Glutamatergic neuron (in vitro differentiated cells): ENCODE results near the gene CYP4F3. TPM values are rescaled to one million over a fixed set of nuclear protein-coding genes. Genes with fewer than 3 reads are reported as not detected.
"Not testable (repeated sequence)": the region's sequence is repeated elsewhere in the genome, so short reads cannot be mapped to it uniquely, and the experiment has no call there.

Experiments
- DNase-seq: peaks from one replicate; pipeline ENCODE4 v3.0.0; 2022
- H3K27ac Mint-ChIP-seq: one replicate; pipeline ENCODE4 v1.8.0; 2020; ENCODE audit warnings: mild to moderate bottlenecking, mixed read lengths, inconsistent platforms; ENCODE audit not compliant: unreplicated experiment
- H3K27me3 Mint-ChIP-seq: one replicate; pipeline ENCODE4 v1.8.0; 2020; ENCODE audit warnings: mild to moderate bottlenecking, moderate library complexity, mixed read lengths, inconsistent platforms; ENCODE audit not compliant: unreplicated experiment
- H3K36me3 Mint-ChIP-seq: one replicate; pipeline ENCODE4 v1.8.0; 2020; ENCODE audit warnings: mild to moderate bottlenecking, mixed read lengths, inconsistent platforms; ENCODE audit not compliant: unreplicated experiment
- H3K4me1 Mint-ChIP-seq: one replicate; pipeline ENCODE4 v1.8.0; 2020; ENCODE audit warnings: mild to moderate bottlenecking, low read depth, mixed read lengths, inconsistent platforms; ENCODE audit not compliant: unreplicated experiment
- H3K4me3 Mint-ChIP-seq: one replicate; pipeline ENCODE4 v1.8.0; 2020; ENCODE audit warnings: mild to moderate bottlenecking, mixed read lengths, inconsistent platforms; ENCODE audit not compliant: unreplicated experiment
- H3K9me3 Mint-ChIP-seq: one replicate; pipeline ENCODE4 v1.8.0; 2020; ENCODE audit warnings: mild to moderate bottlenecking, moderate library complexity, mixed read lengths, inconsistent platforms; ENCODE audit not compliant: unreplicated experiment
- total RNA-seq: library from RNA; stranded (reverse); fragmentation: NEBNext Ultra II Directional; extraction: Animal tissue kit (Norgen Biotek cat#: 25700); gene quantifications from one replicate; pipeline ENCODE4 v1.2.1, GENCODE V29; 2021; ENCODE audit not compliant: unreplicated experiment
- TF ChIP-seq, protein P1 (sequence below): fragments of 200-600 bp; sonication (generic); IDR thresholded peaks from one replicate; pipeline ENCODE4 v1.5.0; 2021; ENCODE audit not compliant: partially characterized antibody, unreplicated experiment

CYP4F3 gene
- total RNA-seq, 1 donor from 2014 or later: not detected

DNA sequence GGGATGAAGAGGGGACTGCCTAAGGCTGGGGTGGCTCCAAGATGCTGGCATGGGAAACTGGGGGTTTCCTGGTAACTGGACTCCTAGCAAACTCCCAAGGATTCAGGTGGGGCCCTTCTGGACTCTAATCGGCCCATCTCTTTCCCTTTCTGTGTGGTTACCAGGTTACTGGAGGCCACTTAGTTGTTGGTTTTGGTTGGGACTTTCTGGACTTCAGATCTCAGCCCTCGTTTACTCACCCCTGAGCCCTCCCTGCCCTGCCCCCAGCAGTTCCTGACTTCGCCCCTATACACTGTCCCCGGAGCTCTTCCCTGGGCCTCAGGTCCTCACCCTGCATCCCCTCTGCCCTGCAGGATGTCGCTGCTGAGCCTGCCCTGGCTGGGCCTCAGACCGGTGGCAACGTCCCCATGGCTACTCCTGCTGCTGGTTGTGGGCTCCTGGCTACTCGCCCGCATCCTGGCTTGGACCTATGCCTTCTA is 32.5 kb downstream of the CYP4F3 start:
- H3K27ac Mint-ChIP-seq: no peak overlapping the region
- no peak overlapping the region for H3K4me3 Mint-ChIP-seq
- no peaks in the 10 kb centered on the region for H3K4me1 Mint-ChIP-seq
- TF ChIP-seq, protein P1, sequence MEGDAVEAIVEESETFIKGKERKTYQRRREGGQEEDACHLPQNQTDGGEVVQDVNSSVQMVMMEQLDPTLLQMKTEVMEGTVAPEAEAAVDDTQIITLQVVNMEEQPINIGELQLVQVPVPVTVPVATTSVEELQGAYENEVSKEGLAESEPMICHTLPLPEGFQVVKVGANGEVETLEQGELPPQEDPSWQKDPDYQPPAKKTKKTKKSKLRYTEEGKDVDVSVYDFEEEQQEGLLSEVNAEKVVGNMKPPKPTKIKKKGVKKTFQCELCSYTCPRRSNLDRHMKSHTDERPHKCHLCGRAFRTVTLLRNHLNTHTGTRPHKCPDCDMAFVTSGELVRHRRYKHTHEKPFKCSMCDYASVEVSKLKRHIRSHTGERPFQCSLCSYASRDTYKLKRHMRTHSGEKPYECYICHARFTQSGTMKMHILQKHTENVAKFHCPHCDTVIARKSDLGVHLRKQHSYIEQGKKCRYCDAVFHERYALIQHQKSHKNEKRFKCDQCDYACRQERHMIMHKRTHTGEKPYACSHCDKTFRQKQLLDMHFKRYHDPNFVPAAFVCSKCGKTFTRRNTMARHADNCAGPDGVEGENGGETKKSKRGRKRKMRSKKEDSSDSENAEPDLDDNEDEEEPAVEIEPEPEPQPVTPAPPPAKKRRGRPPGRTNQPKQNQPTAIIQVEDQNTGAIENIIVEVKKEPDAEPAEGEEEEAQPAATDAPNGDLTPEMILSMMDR: no peak
- peaks cover 13% of the 10 kb centered on the region for H3K36me3 Mint-ChIP-seq
- peaks cover 5% of the 10 kb centered on the region for H3K9me3 Mint-ChIP-seq
- no peak for DNase-seq
- peaks cover 10% of the 10 kb centered on the region for H3K27me3 Mint-ChIP-seq

DNA sequence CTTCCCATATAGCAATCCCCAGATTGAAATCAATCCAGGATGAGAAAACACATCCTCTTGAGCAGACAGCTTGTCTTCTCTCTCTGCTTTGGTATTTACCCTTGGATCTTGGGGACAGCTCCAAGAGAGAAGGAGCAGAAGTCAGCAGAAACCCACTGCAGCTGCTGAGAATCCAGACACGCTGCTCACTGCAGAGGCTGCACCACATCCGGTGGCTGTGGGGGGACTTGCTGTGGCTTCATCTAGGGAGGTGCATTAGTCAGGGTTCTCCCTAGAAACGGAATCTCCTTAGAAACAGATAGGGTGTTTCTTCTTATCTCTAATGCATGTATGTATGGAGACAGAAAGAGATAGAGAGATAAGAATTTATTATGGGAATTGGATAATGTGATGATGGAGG is 34.9 kb downstream of the CYP4F3 start:
- Mint-ChIP-seq H3K27me3 (peaks cover 9% of the 10 kb centered on the region), H3K4me3 (no peak overlapping the region), H3K9me3 (peaks cover 7% of the 10 kb centered on the region), H3K4me1 (no peaks in the 10 kb centered on the region), H3K27ac (no peak overlapping the region), H3K36me3 (peaks cover 20% of the 10 kb centered on the region)
- TF ChIP-seq, protein P1: no peak
- DNase-seq: no peak

DNA sequence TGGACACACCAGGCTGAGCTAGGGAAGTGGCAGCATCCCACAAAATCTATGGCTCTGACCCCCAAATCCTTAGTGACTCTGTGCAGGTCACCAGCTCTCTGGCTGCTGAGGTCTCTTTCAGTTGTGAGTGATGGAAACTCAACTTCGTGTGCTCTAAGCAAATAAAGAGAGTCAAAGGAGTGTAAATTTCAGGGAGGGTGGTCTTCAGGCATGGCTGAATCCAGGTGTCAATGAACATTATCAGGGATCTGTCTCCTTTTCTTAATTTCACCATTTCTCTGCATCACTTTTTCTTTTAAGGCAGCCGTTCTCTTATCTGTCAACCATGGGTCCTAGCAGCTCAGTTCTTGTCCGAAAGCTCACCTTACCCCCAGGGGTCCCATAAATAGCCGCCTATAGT is 38.4 kb downstream of the CYP4F3 start:
- no peak overlapping the region for H3K4me3 Mint-ChIP-seq
- no peak for DNase-seq
- no peak overlapping the region for H3K27ac Mint-ChIP-seq
- TF ChIP-seq, protein P1: no peak
- no peaks in the 10 kb centered on the region for H3K4me1 Mint-ChIP-seq
- H3K27me3 Mint-ChIP-seq: peaks cover 11% of the 10 kb centered on the region
- H3K9me3 Mint-ChIP-seq: peaks cover 13% of the 10 kb centered on the region
- H3K36me3 Mint-ChIP-seq: peaks cover 20% of the 10 kb centered on the region

DNA sequence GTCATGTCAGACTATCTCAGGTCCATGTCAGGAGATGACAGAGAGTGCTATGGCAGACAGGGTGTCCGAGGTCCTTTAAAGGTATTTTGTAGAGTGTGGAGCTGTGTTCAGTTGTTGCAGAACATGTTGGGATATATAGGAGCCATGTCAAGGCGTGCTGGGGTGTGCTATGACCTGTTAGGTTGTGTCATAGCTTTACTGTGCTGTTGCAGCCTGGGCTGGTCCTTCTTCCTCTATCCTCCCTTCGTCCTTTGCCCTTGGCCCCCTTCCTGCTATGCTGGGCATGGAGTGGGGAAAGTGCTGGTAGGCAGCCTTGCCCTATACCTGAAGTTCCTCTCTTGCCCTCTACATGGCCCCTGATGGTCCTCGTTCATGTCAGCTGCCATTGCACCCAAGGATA is 39.2 kb downstream of the CYP4F3 start:
- H3K4me3 Mint-ChIP-seq, H3K4me1 Mint-ChIP-seq, H3K27me3 Mint-ChIP-seq, H3K27ac Mint-ChIP-seq, DNase-seq: not testable (repeated sequence)
- H3K36me3 Mint-ChIP-seq: peaks cover 19% of the 10 kb centered on the region
- peaks cover 12% of the 10 kb centered on the region for H3K9me3 Mint-ChIP-seq

DNA sequence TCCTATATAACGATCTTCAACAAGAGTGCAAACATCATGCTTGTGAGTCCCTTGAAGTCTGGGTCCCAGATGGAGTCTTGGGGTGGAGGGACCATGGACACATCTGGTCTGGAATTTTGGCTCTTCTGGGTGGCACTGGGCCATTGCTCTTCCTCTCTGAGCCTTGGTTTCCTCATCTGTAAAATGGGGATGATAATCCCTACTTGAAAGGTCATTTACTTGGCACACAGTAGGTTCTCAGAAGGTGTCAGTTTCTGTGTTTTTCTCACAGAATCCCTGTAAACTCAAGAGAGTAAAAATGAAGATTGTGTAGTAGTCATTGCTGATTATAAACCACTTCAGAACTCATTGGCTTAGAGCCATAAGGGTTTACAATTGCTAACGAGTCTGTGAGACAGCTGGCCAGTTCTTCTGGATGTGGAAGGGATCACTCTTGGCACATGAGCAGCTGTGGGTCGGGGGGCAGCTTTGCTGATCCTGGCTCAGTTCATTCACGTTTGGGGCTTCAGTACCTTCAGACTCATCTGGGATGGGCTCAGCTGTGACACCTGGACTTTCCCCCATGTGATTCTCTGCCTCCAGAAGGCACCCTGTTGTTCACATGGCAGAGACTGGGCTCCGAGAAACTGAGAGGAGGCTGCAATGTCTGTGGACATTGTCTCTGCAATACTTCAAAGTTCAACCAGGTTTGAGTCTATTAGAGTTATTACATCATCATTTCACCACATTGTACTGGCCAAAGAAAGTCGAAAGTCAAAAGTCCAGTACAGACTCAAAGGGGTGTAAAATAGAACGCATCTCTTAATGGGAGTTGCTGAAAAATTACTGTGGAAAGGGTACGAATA is 40.0 kb downstream of the CYP4F3 start:
- Mint-ChIP-seq H3K9me3 (peaks cover 12% of the 10 kb centered on the region), H3K4me3 (no peak overlapping the region), H3K27me3 (peaks cover 4% of the 10 kb centered on the region), H3K36me3 (peaks cover 19% of the 10 kb centered on the region), H3K27ac (no peak overlapping the region), H3K4me1 (no peaks in the 10 kb centered on the region)
- DNase-seq: no peak
- TF ChIP-seq, protein P1: no peak
